Measurements from ENCODE around the gene GCC1. TPM values are rescaled to one million over a fixed set of nuclear protein-coding genes. Genes with fewer than 3 reads are reported as not detected.

The GCC1 gene
- polyA plus RNA-seq, 6 donors from 2014 or later, result 9.3 to 25.3 (median 15.9) TPM

Other genes with a start within 250 kb of the GCC1 start
- gene ZNF800, start 192.9 kb downstream of the GCC1 start, polyA plus RNA-seq (ENCODE audit: low read depth in 6 of 6), result 10 to 100 TPM; 24.4 to 64.4 (median 58.4) TPM
- 100 to 1,000 TPM; 126 to 152 (median 146) TPM for gene ARF5, start 2.8 kb upstream of the GCC1 start, polyA plus RNA-seq (ENCODE audit: low read depth in 6 of 6)
- under 1 TPM in 2 of 6 donors, not detected in 4; 0.52 to 0.71 TPM for gene FSCN3, start 8.1 kb upstream of the GCC1 start, polyA plus RNA-seq (ENCODE audit: low read depth in 6 of 6)
- not detected for gene PAX4, start 32.5 kb upstream of the GCC1 start, polyA plus RNA-seq (ENCODE audit: low read depth in 6 of 6)
- gene SND1, start 66.6 kb upstream of the GCC1 start, polyA plus RNA-seq (ENCODE audit: low read depth in 6 of 6), result 10 to 100 TPM; 50.6 to 83.1 (median 74.2) TPM

Measured in naive B cell (primary cell).